HEK293 (cell line): ENCODE results near the gene RFTN2.
"Not testable (repeated sequence)": the region's sequence is repeated elsewhere in the genome, so short reads cannot be mapped to it uniquely, and the experiment has no call there.

Experiments used
- CTCF ChIA-PET: fragments of 350-600 bp; formaldehyde crosslinking; extraction: SDS; loops from one replicate; lab custom pipeline; 2021; ENCODE audit warnings: antibody characterized with exemption; lab: Yijun Ruan, JAX
- POLR2A ChIA-PET: fragments of 300-600 bp; formaldehyde crosslinking; extraction: SDS; loops from one replicate; lab custom pipeline; 2020; ENCODE audit warnings: antibody characterized with exemption, inconsistent platforms; lab: Yijun Ruan, JAX
- H3K27ac ChIP-seq: fragments of 200-500 bp; sonication (Bioruptor generic); 2 replicates; pipeline ENCODE4 v1.5.1; 2014; ENCODE audit warnings: low read depth, low read length, control low read depth, inconsistent platforms; ENCODE audit errors: extremely low read depth
- H3K36me3 ChIP-seq, 2 experiments: fragments of 200-500 bp in 1 of 2; sonication (Bioruptor generic) in 1 of 2; 1 replicate in 1 of 2; 2 replicates in 1 of 2; pipeline ENCODE4 v1.5.1; 2014 to 2017; ENCODE audit warnings: inconsistent platforms in 2 of 2, low read length in 2 of 2; ENCODE audit not compliant: control insufficient read depth in 2 of 2, insufficient read depth in 1 of 2
- H3K4me1 ChIP-seq: fragments of 200-500 bp; sonication (Bioruptor generic); 2 replicates; pipeline ENCODE4 v1.5.1; 2014; ENCODE audit warnings: mild to moderate bottlenecking, low read length, inconsistent platforms; ENCODE audit not compliant: control insufficient read depth, insufficient read depth
- H3K4me3 ChIP-seq: 2 replicates; pipeline ENCODE4 v1.5.1; 2011; ENCODE audit warnings: low read depth, mild to moderate bottlenecking, control low read depth, low read length, moderate library complexity
- H3K9me3 ChIP-seq: fragments of 200-500 bp; sonication (Bioruptor generic); 2 replicates; pipeline ENCODE4 v1.5.1; 2014; ENCODE audit warnings: low read depth, low read length, inconsistent platforms; ENCODE audit not compliant: control insufficient read depth, insufficient read depth
- GLIS1 ChIP-seq: fragments of 450-650 bp; formaldehyde crosslinking; IDR thresholded peaks from 2 replicates; pipeline ENCODE4 v1.5.1; 2016; ENCODE audit warnings: missing biosample characterization, missing genetic modification characterization
- KLF8 ChIP-seq: fragments of 450-650 bp; formaldehyde crosslinking; IDR thresholded peaks from 2 replicates; pipeline ENCODE4 v1.5.1; 2016; ENCODE audit warnings: missing biosample characterization, missing genetic modification characterization
- OSR2 ChIP-seq: fragments of 450-650 bp; formaldehyde crosslinking; IDR thresholded peaks from 2 replicates; pipeline ENCODE4 v1.5.1; 2016; ENCODE audit warnings: missing biosample characterization, missing genetic modification characterization
- YY1 ChIP-seq: fragments of 450-650 bp; formaldehyde crosslinking; IDR thresholded peaks from 2 replicates; pipeline ENCODE4 v1.5.1; 2018; ENCODE audit warnings: missing biosample characterization, missing genetic modification characterization
- ZFP37 ChIP-seq: fragments of 450-650 bp; formaldehyde crosslinking; IDR thresholded peaks from 2 replicates; pipeline ENCODE4 v1.5.1; 2016; ENCODE audit warnings: missing biosample characterization, missing genetic modification characterization
- ZFP69B ChIP-seq: fragments of 450-650 bp; formaldehyde crosslinking; IDR thresholded peaks from 2 replicates; pipeline ENCODE4 v1.5.1; 2016; ENCODE audit warnings: missing biosample characterization, missing genetic modification characterization
- ZNF157 ChIP-seq: fragments of 450-650 bp; formaldehyde crosslinking; IDR thresholded peaks from 2 replicates; pipeline ENCODE4 v1.5.1; 2016; ENCODE audit warnings: missing biosample characterization, missing genetic modification characterization
- ZNF214 ChIP-seq: fragments of 450-650 bp; formaldehyde crosslinking; IDR thresholded peaks from 2 replicates; pipeline ENCODE4 v1.5.1; 2017; ENCODE audit warnings: missing biosample characterization, mild to moderate bottlenecking, missing genetic modification characterization, borderline replicate concordance
- ZNF274 ChIP-seq, 2 experiments: fragments of 200-500 bp in 1 of 2; fragments of 450-650 bp in 1 of 2; sonication (Bioruptor generic) in 1 of 2; formaldehyde crosslinking in 1 of 2; IDR thresholded peaks; 2 replicates each; pipeline versions ENCODE4 v1.5.1 to v1.6.1; 2014 to 2016; ENCODE audit warnings: borderline replicate concordance in 1 of 2, inconsistent platforms in 1 of 2, low read length in 1 of 2, missing biosample characterization in 1 of 2, missing genetic modification characterization in 1 of 2
- ZNF501 ChIP-seq: fragments of 450-650 bp; formaldehyde crosslinking; IDR thresholded peaks from 2 replicates; pipeline ENCODE4 v1.5.1; 2016; ENCODE audit warnings: missing biosample characterization, missing genetic modification characterization
- ZNF529 ChIP-seq: fragments of 450-650 bp; formaldehyde crosslinking; IDR thresholded peaks from 2 replicates; pipeline ENCODE4 v1.5.1; 2017; ENCODE audit warnings: missing genetic modification characterization, missing biosample characterization; ENCODE audit not compliant: insufficient replicate concordance
- ZNF555 ChIP-seq: fragments of 450-650 bp; formaldehyde crosslinking; conservative IDR thresholded peaks from 2 replicates; pipeline ENCODE4 v1.5.1; 2017; ENCODE audit warnings: missing biosample characterization, mild to moderate bottlenecking, missing genetic modification characterization, inconsistent platforms
- ZNF660 ChIP-seq: fragments of 450-650 bp; IDR thresholded peaks from 2 replicates; pipeline ENCODE4 v1.5.1; 2018; ENCODE audit warnings: missing biosample characterization, mild to moderate bottlenecking, missing genetic modification characterization
- ZNF664 ChIP-seq: fragments of 450-650 bp; formaldehyde crosslinking; IDR thresholded peaks from 2 replicates; pipeline ENCODE4 v1.5.1; 2016; ENCODE audit warnings: missing biosample characterization, missing genetic modification characterization
- ZNF768 ChIP-seq: fragments of 450-650 bp; formaldehyde crosslinking; IDR thresholded peaks from 2 replicates; pipeline ENCODE4 v1.5.1; 2018; ENCODE audit warnings: missing biosample characterization, mild to moderate bottlenecking, missing genetic modification characterization
- ZNF776 ChIP-seq: fragments of 450-650 bp; formaldehyde crosslinking; IDR thresholded peaks from 2 replicates; pipeline ENCODE4 v1.5.0; 2017; ENCODE audit warnings: missing biosample characterization, missing genetic modification characterization, borderline replicate concordance
- TF ChIP-seq, protein P1 (sequence below): fragments of 450-650 bp; formaldehyde crosslinking; IDR thresholded peaks from 2 replicates; pipeline ENCODE4 v1.5.1; 2016; ENCODE audit warnings: missing biosample characterization, missing genetic modification characterization
- TF ChIP-seq, protein P2 (sequence below): fragments of 450-650 bp; formaldehyde crosslinking; IDR thresholded peaks from 2 replicates; pipeline ENCODE4 v1.5.1; 2016; ENCODE audit warnings: missing biosample characterization, missing genetic modification characterization
- TF ChIP-seq, protein P3 (sequence below): fragments of 450-650 bp; formaldehyde crosslinking; IDR thresholded peaks from 2 replicates; pipeline ENCODE4 v1.5.1; 2016; ENCODE audit warnings: missing biosample characterization, missing genetic modification characterization
- TF ChIP-seq, protein P4 (sequence below): fragments of 450-650 bp; formaldehyde crosslinking; IDR thresholded peaks from 2 replicates; pipeline ENCODE4 v1.5.1; 2016; ENCODE audit warnings: missing biosample characterization, missing genetic modification characterization

RFTN2 gene

DNA sequence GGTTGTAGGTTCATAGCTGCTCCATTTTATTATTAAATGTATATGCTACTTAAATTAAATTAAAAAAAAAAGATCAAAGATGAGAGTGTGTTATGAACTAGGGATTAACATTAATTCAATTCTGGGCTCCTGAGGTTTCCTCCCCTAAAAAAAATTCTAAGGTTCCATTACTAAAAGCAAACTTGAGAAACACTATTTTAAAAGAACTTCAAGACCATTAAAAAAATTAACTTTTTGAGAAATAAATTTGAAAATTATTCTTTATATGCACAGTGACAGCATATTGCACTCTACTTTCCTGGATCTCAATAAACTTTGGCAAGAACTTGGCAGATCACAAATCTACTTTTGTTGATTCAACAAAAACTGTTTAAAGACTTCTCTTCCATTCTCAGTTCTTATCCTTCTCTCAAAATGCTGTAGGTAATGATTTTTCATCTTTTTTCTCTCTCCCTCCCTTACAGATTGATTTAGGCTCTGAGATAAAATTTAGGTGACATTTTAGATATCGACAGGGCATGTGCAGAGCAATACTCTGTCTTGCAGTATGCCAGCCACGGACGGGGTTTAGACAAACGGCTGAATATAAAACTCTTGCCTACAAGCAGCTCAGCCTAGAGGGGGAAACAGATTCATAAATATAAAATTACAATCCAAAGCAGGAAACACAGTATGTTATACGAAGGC, 29.2 kb upstream of the RFTN2 start:
- peaks cover 0 to 13% of the 10 kb centered on the region in 2 experiments; a peak in 1 of 3 replicates for H3K36me3 ChIP-seq
- H3K27ac ChIP-seq, result peak overlapping the region; percentile 60; the same call in 1 of the 2 replicates

DNA sequence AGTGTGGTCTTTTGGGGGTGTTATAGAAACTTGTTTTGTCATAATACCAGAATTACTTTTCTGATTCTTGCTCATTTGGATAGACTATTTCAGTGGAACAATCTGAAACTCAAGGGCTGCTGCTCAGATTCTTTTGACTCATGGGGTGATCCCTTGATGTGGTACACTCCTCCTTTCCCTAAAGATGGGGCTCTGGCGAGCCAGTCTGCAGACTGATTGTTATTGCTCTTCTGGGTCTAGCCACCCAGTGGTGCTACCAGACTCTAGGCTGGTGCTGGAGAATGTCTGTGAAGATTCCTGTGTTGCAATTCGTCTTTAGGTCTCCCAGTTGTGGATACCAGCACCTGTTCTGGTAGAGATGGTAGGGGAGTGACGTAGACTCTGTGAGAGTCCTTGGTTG, 25.6 kb upstream of the RFTN2 start:
- no peak overlapping the region for H3K4me3 ChIP-seq
- H3K36me3 ChIP-seq, result no peaks in the 10 kb centered on the region
- CTCF ChIA-PET, result interaction anchor here (0.6 kb wide), 2 partner anchors 425 to 1318 kb away, joined by 3 read pairs; no protein-coding TSS in a partner anchor
- TF ChIP-seq, protein P1, sequence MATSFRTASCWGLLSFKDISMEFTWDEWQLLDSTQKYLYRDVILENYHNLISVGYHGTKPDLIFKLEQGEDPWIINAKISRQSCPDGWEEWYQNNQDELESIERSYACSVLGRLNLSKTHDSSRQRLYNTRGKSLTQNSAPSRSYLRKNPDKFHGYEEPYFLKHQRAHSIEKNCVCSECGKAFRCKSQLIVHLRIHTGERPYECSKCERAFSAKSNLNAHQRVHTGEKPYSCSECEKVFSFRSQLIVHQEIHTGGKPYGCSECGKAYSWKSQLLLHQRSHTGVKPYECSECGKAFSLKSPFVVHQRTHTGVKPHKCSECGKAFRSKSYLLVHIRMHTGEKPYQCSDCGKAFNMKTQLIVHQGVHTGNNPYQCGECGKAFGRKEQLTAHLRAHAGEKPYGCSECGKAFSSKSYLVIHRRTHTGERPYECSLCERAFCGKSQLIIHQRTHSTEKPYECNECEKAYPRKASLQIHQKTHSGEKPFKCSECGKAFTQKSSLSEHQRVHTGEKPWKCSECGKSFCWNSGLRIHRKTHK (tag by site-specific recombination), result no peak
- no peak for TF ChIP-seq KLF8 (tag by site-specific recombination)
- TF ChIP-seq ZNF157 (tag by site-specific recombination), result no peak
- TF ChIP-seq, protein P2, sequence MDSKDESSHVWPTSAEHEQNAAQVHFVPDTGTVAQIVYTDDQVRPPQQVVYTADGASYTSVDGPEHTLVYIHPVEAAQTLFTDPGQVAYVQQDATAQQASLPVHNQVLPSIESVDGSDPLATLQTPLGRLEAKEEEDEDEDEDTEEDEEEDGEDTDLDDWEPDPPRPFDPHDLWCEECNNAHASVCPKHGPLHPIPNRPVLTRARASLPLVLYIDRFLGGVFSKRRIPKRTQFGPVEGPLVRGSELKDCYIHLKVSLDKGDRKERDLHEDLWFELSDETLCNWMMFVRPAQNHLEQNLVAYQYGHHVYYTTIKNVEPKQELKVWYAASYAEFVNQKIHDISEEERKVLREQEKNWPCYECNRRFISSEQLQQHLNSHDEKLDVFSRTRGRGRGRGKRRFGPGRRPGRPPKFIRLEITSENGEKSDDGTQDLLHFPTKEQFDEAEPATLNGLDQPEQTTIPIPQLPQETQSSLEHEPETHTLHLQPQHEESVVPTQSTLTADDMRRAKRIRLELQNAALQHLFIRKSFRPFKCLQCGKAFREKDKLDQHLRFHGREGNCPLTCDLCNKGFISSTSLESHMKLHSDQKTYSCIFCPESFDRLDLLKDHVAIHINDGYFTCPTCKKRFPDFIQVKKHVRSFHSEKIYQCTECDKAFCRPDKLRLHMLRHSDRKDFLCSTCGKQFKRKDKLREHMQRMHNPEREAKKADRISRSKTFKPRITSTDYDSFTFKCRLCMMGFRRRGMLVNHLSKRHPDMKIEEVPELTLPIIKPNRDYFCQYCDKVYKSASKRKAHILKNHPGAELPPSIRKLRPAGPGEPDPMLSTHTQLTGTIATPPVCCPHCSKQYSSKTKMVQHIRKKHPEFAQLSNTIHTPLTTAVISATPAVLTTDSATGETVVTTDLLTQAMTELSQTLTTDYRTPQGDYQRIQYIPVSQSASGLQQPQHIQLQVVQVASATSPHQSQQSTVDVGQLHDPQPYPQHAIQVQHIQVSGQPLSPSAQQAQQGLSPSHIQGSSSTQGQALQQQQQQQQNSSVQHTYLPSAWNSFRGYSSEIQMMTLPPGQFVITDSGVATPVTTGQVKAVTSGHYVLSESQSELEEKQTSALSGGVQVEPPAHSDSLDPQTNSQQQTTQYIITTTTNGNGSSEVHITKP, result no peak
- TF ChIP-seq ZNF768 (tag by site-specific recombination), result no peak
- no peak for TF ChIP-seq ZNF555 (tag by site-specific recombination)
- no peak for TF ChIP-seq OSR2
- TF ChIP-seq, protein P3, sequence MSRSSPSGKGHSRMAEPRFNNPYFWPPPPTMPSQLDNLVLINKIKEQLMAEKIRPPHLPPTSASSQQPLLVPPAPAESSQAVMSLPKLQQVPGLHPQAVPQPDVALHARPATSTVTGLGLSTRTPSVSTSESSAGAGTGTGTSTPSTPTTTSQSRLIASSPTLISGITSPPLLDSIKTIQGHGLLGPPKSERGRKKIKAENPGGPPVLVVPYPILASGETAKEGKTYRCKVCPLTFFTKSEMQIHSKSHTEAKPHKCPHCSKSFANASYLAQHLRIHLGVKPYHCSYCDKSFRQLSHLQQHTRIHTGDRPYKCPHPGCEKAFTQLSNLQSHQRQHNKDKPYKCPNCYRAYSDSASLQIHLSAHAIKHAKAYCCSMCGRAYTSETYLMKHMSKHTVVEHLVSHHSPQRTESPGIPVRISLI (tag by site-specific recombination), result no peak
- TF ChIP-seq ZNF664 (tag by site-specific recombination), result no peak
- TF ChIP-seq ZNF776 (tag by site-specific recombination), result no peak
- TF ChIP-seq, protein P4, sequence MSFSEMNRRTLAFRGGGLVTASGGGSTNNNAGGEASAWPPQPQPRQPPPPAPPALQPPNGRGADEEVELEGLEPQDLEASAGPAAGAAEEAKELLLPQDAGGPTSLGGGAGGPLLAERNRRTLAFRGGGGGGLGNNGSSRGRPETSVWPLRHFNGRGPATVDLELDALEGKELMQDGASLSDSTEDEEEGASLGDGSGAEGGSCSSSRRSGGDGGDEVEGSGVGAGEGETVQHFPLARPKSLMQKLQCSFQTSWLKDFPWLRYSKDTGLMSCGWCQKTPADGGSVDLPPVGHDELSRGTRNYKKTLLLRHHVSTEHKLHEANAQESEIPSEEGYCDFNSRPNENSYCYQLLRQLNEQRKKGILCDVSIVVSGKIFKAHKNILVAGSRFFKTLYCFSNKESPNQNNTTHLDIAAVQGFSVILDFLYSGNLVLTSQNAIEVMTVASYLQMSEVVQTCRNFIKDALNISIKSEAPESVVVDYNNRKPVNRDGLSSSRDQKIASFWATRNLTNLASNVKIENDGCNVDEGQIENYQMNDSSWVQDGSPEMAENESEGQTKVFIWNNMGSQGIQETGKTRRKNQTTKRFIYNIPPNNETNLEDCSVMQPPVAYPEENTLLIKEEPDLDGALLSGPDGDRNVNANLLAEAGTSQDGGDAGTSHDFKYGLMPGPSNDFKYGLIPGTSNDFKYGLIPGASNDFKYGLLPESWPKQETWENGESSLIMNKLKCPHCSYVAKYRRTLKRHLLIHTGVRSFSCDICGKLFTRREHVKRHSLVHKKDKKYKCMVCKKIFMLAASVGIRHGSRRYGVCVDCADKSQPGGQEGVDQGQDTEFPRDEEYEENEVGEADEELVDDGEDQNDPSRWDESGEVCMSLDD, result no peak
- no peak for TF ChIP-seq GLIS1 (tag by site-specific recombination)
- no peak for TF ChIP-seq ZNF274 (IDR thresholded peaks at IDR 0.05; ENCODE audit: low read length)
- TF ChIP-seq ZNF274 (tag by site-specific recombination; IDR thresholded peaks at IDR 0.05; ENCODE audit: borderline replicate concordance), result no peak
- H3K4me1 ChIP-seq, result no peaks in the 10 kb centered on the region
- no peak overlapping the region for H3K27ac ChIP-seq
- POLR2A ChIA-PET, result no interaction called here
- no peaks in the 10 kb centered on the region for H3K9me3 ChIP-seq

More for the DNA sequence above, 29.2 kb upstream of the RFTN2 start:
- Histone ChIP-seq H3K4me3 (peak overlapping the region; percentile 43), H3K9me3 (no peaks in the 10 kb centered on the region), H3K4me1 (peaks cover 6% of the 10 kb centered on the region; the same call in 1 of the 2 replicates)
- CTCF ChIA-PET, result interaction anchor here (0.6 to 1.3 kb wide), 4 partner anchors 13 to 373 kb away, joined by 3 to 4 read pairs (median 4); no protein-coding TSS in a partner anchor
- POLR2A ChIA-PET, result interaction anchor here (0.5 to 2.6 kb wide), 4 partner anchors 169 to 270 kb away, joined by 4 to 23 read pairs (median 6); partner anchors contain the start of genes HSPD1, HSPE1, MOB4 and SF3B1
- no peak for TF ChIP-seq ZFP37
- TF ChIP-seq YY1 (tag by site-specific recombination), result 0 out of 2 replicates have a peak, but pooled peaks have one; percentile 35
- TF ChIP-seq ZFP69B (tag by site-specific recombination), result no peak
- TF ChIP-seq ZNF529 (tag by site-specific recombination), result no peak
- no peak for TF ChIP-seq ZNF214 (tag by site-specific recombination)
- 0 out of 2 replicates have a peak, but pooled peaks have one; percentile 7 for TF ChIP-seq ZNF660
- no peak for TF ChIP-seq ZNF501 (tag by site-specific recombination)

DNA sequence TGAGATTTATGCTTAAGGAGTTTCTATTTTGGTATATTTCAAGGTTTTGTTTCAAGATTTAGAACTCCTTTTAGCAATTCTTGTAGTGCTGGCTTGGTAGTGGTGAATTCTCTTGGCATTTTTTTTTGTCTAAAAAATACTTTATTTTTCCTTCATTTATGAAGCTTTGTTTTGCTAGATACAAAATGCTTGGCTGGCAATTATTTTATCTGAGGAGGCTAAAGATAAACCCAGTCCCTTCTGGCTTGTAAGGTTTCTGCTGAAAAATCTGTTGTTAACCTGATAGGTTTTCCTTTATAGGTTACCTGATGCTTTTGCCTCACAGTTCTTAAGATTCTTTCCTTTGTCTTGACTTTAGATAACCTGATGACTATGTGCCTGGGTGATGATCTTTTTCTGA, 24.3 kb upstream of the RFTN2 start:
- POLR2A ChIA-PET, H3K27ac ChIP-seq, H3K4me3 ChIP-seq, CTCF ChIA-PET, H3K9me3 ChIP-seq, H3K4me1 ChIP-seq, H3K36me3 ChIP-seq: not testable (repeated sequence)
